ENCODE results near the gene SYT9. TPM values are rescaled to one million over a fixed set of nuclear protein-coding genes. Genes with fewer than 3 reads are reported as not detected.

The SYT9 gene
- total RNA-seq, 4 donors from 2014 or later = 0.14 to 0.16 TPM; not detected in 2

GRCh38 chr11:7484131-7484530, 232.4 kb downstream of the SYT9 start:
- no peak overlapping the region for H3K27ac ChIP-seq
- no peak for TF ChIP-seq POLR2A (IDR thresholded peaks at IDR 0.05)
- no peak for TF ChIP-seq POLR2AphosphoS5 (IDR thresholded peaks at IDR 0.05)
- TF ChIP-seq EP300 (IDR thresholded peaks at IDR 0.05; ENCODE audit: low read depth) = no peak
- no peak for TF ChIP-seq CTCF (IDR thresholded peaks at IDR 0.05)
- H3K36me3 ChIP-seq = no peaks in the 10 kb centered on the region
- H3K4me1 ChIP-seq = no peaks in the 10 kb centered on the region
- H3K27me3 ChIP-seq = no peaks in the 10 kb centered on the region
- in situ Hi-C loops (cut with MboI; ENCODE audit: low pct_ligation_motif_present in 1 of 4, low pct_unique_long_range_greater_than_20kb in 1 of 4, low sequenced_read_pairs in 3 of 4) = no loop called here
- no peak overlapping the region for H3K4me3 ChIP-seq
- WGBS, 2 donors (ENCODE audit: low coverage in 1 of 2) = 66 to 73% methylated on average over 2 to 3 of the region's 3 CpGs
- intact Hi-C loops (cut with DNase I; ENCODE audit: low total_unique reads) = no loop called here
- H3K9me3 ChIP-seq = no peaks in the 10 kb centered on the region
- DNase-seq = no peak

GRCh38 chr11:7484645-7485044, 232.9 kb downstream of the SYT9 start:
- TF ChIP-seq POLR2A (IDR thresholded peaks at IDR 0.05) (no peak), CTCF (IDR thresholded peaks at IDR 0.05) (no peak), POLR2AphosphoS5 (IDR thresholded peaks at IDR 0.05) (no peak), EP300 (IDR thresholded peaks at IDR 0.05; ENCODE audit: low read depth) (no peak)
- WGBS, 2 donors (ENCODE audit: low coverage in 1 of 2) = 84 to 87% methylated on average over 3 of the region's 3 CpGs
- DNase-seq = no peak
- in situ Hi-C loops (cut with MboI; ENCODE audit: low pct_ligation_motif_present in 1 of 4, low pct_unique_long_range_greater_than_20kb in 1 of 4, low sequenced_read_pairs in 3 of 4) (no loop called here), intact Hi-C loops (cut with DNase I; ENCODE audit: low total_unique reads) (no loop called here)
- Histone ChIP-seq H3K9me3 (no peaks in the 10 kb centered on the region), H3K4me1 (no peaks in the 10 kb centered on the region), H3K4me3 (no peak overlapping the region), H3K36me3 (no peaks in the 10 kb centered on the region), H3K27ac (peak overlapping the region; percentile 29 to 70 (median 58)), H3K27me3 (no peaks in the 10 kb centered on the region)

GRCh38 chr11:7485186-7486097, 233.7 kb downstream of the SYT9 start, which contains the start of gene OLFML1:
Gene OLFML1, plus strand, starts transcription at chr11:7485506. Its CDS starts 370 bp downstream, at chr11:7485876.
- no peaks in the 10 kb centered on the region for H3K27me3 ChIP-seq
- intact Hi-C loops (cut with DNase I; ENCODE audit: low total_unique reads) (no loop called here), in situ Hi-C loops (cut with MboI; ENCODE audit: low pct_ligation_motif_present in 1 of 4, low pct_unique_long_range_greater_than_20kb in 1 of 4, low sequenced_read_pairs in 3 of 4) (no loop called here)
- no peaks in the 10 kb centered on the region for H3K9me3 ChIP-seq
- H3K4me3 ChIP-seq = peak within 1 kb of the TSS in 3 of 4 donors; percentile 2 to 32 (median 16)
- no peaks in the 10 kb centered on the region for H3K4me1 ChIP-seq
- H3K27ac ChIP-seq = peak within 1 kb of the TSS; percentile 29 to 70 (median 58)
- WGBS, 2 donors (ENCODE audit: low coverage in 1 of 2) = 68 to 74% methylated on average over 2 to 15 of the region's 15 CpGs
- no peaks in the 10 kb centered on the region for H3K36me3 ChIP-seq
- no peak for TF ChIP-seq CTCF (IDR thresholded peaks at IDR 0.05)
- TF ChIP-seq POLR2A (IDR thresholded peaks at IDR 0.05) = no peak
- TF ChIP-seq POLR2AphosphoS5 (IDR thresholded peaks at IDR 0.05) = no peak
- TF ChIP-seq EP300 (IDR thresholded peaks at IDR 0.05; ENCODE audit: low read depth) = no peak
- DNase-seq = no peak

- Histone ChIP-seq H3K4me1 (no peaks in the 10 kb centered on the region), H3K27me3 (no peaks in the 10 kb centered on the region), H3K27ac (peak overlapping the region in 3 of 4 donors; percentile 29 to 70 (median 65)), H3K9me3 (no peaks in the 10 kb centered on the region), H3K36me3 (no peaks in the 10 kb centered on the region), H3K4me3 (peak overlapping the region in 3 of 4 donors; percentile 2 to 32 (median 16))
- DNase-seq = no peak
- in situ Hi-C loops (cut with MboI; ENCODE audit: low pct_ligation_motif_present in 1 of 4, low pct_unique_long_range_greater_than_20kb in 1 of 4, low sequenced_read_pairs in 3 of 4) (no loop called here), intact Hi-C loops (cut with DNase I; ENCODE audit: low total_unique reads) (no loop called here)
- TF ChIP-seq EP300 (IDR thresholded peaks at IDR 0.05; ENCODE audit: low read depth) = no peak
- TF ChIP-seq POLR2AphosphoS5 (IDR thresholded peaks at IDR 0.05) = no peak
- TF ChIP-seq CTCF (IDR thresholded peaks at IDR 0.05) = no peak
- no peak for TF ChIP-seq POLR2A (IDR thresholded peaks at IDR 0.05)
- 75 to 81% methylated on average over 2 of the region's 2 CpGs for WGBS, 2 donors (ENCODE audit: low coverage in 1 of 2)
Measured at GRCh38 chr11:7486098-7486780, 234.5 kb downstream of the SYT9 start.
